Right ventricle myocardium superior (tissue), 1 donor: Measurements from ENCODE around the gene TRIM8. TPM values are rescaled to one million over a fixed set of nuclear protein-coding genes. Genes with fewer than 3 reads are reported as not detected.

Experiments
- ATAC-seq: fragments of 200-7000 bp; cut with Tn5 transposase; one replicate; pipeline ENCODE4 v1.9.1; 2020; ENCODE audit warnings: mild to moderate bottlenecking; ENCODE audit not compliant: poor library complexity
- DNase-seq: peaks from one replicate; pipeline ENCODE4 v3.0.0-alpha.2; 2020
- intact Hi-C: fragments of 100-400 bp; cut with DNase I; formaldehyde crosslinking; loops from one replicate; pipeline ENCODE4 v1.11.2; 2022
- total RNA-seq: library from RNA; stranded (reverse); fragmentation: NEBNext Ultra II Directional; extraction: Animal tissue kit (Norgen Biotek cat#: 25700); gene quantifications from one replicate; pipeline ENCODE4 v1.2.1, GENCODE V29; 2021
- donor health status: DM: no; HTN: yes; CAD: no; lungs with severe emphysema.

TRIM8 gene
- total RNA-seq, 1 donor from 2014 or later = 103 TPM

GRCh38 chr10:102613785-102614184 lies 30.5 kb upstream of the TRIM8 start:
- intact Hi-C loops = no loop called here
- peak; percentile 9 for ATAC-seq
- peak; percentile 70 for DNase-seq

- DNase-seq = no peak
- no peak for ATAC-seq
- intact Hi-C loops = no loop called here
Measured at GRCh38 chr10:102614888-102615287, 29.4 kb upstream of the TRIM8 start.

DNA sequence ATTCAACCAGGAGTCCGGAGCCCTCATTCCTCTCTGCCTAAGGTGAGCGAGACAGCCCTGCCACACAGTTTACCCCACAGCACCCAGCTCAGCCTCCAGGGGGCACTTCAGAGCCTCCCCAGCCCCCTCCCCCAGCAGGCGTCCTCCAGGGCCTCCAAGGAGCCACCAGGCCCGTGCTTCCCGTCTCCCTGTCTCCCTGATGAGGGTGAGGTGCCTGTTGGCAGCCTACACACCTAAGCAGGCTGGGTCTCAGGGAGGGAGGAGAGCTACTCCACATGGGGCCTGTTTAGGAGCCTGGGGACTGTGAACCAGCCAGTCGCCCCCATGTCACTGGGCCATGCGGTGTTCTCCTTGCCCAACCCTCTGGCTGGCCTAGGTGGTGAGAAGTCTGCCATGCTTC lies 28.9 kb upstream of the TRIM8 start:
- ATAC-seq = no peak
- intact Hi-C loops = no loop called here
- peak; percentile 49 for DNase-seq

- ATAC-seq = peak; percentile 56
- peak; percentile 88 for DNase-seq
- intact Hi-C loops = no loop called here
Measured at GRCh38 chr10:102616066-102616770, 28.1 kb upstream of the TRIM8 start.

GRCh38 chr10:102617041-102617440 lies 27.2 kb upstream of the TRIM8 start:
- intact Hi-C loops = no loop called here
- ATAC-seq = no peak
- no peak for DNase-seq

GRCh38 chr10:102617816-102618215 lies 26.5 kb upstream of the TRIM8 start:
- ATAC-seq = no peak
- no peak for DNase-seq
- intact Hi-C loops = no loop called here

DNA sequence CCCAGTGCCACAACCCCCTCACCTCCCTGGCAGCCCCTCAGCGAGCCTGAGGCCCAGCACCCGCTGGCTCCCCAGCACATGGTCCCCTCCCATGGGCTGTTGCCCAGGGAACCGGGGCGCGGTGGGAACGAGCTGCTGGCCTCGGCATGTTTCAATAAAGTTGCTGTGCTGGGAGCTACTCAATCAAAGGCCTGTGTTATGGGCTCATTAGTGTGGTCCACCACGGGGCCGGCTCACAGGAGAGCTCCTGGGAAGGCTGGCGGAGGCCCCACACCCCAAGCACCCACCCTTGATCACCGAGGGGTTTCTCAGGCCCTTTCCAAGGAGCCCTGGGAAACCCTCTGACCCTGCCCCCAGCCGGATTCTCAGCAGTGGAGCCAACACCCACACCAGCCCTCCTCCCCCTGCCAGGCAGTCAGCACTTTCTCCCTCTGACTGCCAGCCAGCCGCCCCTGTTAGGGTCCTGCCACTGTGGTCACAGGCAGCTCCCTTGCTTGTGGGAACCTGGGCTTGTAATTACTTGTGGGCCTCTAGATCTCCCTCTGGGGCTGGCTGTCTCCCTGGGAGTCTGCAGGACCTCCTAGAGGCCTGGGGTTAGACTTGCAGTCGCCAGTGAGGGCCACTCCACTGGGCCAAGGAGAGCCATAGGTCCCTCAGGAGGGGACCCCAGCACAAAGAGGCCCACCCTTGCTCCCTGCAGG lies 24.8 kb upstream of the TRIM8 start:
- DNase-seq (no peak), ATAC-seq (peak; percentile 3)
- intact Hi-C loops = no loop called here

DNA sequence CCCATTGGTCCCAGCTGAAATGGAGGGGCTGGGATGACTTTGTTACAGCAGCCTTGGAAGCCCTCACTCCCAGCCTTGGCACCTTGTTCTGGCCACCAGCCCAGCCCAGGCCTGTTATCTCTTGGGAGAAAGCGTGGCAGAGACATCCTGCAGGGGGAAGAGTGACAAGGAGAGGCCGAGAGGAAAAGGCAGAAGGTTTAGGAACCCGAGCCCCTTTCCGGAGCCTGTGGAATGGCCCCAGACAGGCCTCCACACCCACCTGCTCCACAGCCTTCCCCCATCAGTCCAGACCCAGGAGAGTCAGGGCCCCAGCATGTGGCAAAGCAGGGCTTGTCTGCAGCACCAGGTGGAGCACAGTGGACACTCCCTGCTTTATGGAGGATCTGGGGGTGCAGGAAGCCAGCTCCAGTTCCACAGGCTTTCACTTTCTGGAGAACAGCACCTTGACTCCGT lies 24.1 kb upstream of the TRIM8 start:
- intact Hi-C loops = no loop called here
- DNase-seq (peak; percentile 86), ATAC-seq (peak; percentile 74)

DNA sequence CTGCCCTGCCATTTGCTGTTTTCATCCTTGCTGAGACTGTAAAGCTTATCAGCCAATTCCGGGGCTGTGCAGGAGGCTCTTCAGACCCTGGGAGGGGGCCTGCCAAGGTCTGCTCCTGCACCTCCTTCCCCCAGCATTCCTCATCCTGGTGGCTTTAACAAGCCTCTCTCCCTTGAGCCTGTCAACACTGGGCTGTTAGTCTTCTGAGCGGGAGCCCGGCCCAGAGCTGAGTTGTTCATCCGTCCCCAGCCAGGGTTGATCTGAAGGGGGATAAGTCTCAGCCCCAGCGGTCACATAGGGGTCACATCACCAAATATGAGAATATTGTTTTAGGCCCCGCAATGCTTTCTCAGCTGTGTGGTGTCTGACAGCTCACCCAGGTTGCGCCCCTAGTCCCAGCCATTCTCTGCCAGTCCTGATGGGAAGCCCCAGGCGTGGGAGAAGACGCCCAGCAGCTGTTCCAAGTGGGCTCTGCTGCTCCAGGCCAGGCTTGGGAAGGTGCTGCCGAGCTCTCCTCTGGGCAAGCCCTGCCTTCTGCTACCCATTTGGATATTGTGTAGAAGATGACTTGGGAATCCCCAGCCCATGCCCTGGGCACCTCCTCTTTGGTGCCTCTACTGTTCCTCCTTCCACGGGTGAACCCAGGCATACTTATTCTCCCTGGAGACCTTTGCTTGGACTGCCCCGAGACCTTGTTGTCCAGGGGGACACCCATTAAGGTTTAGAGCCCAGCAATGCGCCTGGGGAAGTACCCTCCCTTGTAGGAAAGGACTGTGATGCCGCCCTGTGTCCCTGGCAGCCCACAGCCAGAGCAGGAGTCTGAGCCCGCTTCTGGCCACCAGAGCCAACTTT lies 23.5 kb upstream of the TRIM8 start:
- DNase-seq = peak; percentile 71
- peak; percentile 67 for ATAC-seq
- intact Hi-C loops = no loop called here

GRCh38 chr10:102621443-102622325 lies 22.6 kb upstream of the TRIM8 start:
- intact Hi-C loops = no loop called here
- ATAC-seq (no peak), DNase-seq (no peak)

DNA sequence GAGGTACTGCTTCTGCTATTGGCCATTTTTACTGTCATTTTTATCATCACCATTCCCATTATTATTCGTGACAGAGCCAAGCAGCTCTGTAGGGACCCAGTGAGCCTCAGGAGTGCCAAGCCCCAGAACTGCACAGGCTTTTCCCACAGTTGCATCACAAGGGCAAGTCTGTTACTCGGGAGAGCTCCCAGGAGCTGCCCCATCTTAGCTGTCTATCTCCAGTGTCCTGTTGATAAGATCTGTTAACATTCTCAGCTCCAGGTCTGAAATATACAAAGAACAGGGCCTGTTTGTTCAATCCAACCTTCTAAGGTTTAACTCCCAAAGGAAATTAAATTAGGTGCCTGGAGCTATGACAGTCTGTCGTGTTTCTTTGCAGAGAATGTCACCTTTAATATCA lies 20.2 kb upstream of the TRIM8 start:
- DNase-seq (no peak), ATAC-seq (no peak)
- intact Hi-C loops = no loop called here

DNA sequence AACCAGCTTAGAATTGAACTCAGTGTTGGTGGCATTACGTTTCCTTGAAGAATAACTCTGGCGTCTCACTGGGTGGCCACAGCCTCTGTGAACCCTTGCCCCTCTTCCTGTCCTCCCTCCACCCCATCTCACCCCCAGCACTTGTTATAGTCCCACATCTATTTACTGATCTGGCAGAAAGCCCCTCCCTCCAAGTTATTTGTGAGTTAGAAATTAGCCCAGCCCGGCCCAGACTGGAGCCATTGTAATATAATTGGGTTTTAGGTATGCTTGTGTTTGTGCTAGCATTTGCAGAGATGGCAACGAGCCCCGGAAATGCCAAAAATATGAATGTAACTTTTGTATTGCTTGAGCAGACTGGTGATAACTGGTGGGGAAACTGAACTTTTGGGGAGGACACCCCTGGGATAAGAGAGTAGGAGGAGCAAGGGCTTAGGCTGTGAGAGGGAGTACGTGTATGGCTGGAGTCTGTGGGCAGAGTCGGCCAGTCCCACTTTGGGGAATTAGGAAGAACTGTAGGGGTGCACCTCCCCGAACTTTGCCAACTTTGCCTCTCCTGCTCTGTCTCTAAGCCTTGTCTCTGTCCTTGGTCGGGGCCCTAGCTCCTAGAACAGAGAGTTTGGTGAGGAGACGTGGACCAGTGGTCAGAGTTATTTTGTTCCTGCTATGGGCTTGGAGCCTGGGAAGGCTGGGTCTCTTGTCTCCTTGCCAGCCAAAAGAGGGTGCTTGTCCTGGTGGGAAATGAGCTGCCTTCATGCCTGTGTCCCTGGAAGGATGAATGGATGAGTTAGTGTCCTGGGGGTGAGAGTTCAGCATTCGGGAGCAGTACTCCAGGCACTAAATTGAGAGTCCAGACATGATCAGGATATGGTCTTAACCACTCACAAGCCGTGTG lies 19.3 kb upstream of the TRIM8 start:
- no peak for ATAC-seq
- intact Hi-C loops = no loop called here
- no peak for DNase-seq

GRCh38 chr10:102626026-102626685 lies 18.1 kb upstream of the TRIM8 start:
- DNase-seq = no peak
- intact Hi-C loops = no loop called here
- ATAC-seq = no peak

DNA sequence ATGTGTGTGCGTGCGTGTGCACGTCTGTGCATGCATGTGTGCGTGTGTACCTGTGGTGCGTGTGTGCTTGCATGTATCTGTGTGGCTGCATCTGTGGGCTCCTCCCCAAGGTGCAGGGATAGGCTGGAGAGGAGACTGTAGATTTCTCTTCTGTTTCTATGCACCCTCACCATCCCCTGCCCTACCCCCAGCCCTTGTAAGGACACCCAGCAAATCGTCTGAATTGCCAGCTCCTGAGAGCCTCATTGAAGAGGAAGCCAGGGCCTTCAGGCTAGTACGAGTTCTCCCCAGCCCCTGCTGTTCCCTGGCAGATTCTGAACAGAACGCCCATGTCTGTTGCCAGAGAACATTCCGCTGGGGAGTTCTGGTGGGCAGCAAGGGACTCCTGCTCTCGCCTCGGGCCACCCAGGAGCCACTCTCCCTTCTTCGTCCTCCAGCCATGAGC lies 17.0 kb upstream of the TRIM8 start:
- DNase-seq = no peak
- peak; percentile 33 for ATAC-seq
- intact Hi-C loops = no loop called here

DNA sequence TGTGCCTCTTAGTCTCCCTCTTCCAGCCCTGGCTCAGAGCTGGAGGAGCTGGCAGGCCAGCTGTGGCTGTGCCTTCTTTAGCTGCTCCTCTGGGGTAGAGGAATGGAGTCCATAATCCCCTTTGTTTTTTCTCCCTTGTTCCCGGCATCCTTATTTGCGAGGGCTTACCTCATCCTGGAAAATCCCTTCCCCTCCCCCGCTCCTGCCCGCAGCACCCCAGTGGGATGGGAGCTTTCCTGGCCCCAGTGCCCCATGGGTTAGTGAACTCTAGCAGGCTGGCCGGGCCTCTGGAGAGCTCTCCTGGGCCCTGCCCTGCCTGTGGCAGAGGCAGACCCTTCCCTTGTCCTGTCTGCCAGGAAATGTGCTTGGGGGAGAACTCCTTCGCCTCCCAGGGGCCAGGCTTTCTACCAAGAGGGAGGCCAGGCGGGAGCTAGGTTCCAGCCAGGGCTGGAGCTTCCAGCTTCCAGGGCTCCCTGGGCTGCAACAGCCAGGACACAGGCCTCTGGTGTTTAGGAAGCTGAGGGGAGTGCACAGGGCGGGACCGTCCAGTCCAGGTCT lies 16.5 kb upstream of the TRIM8 start:
- intact Hi-C loops = no loop called here
- ATAC-seq (peak; percentile 42), DNase-seq (peak; percentile 65)

DNA sequence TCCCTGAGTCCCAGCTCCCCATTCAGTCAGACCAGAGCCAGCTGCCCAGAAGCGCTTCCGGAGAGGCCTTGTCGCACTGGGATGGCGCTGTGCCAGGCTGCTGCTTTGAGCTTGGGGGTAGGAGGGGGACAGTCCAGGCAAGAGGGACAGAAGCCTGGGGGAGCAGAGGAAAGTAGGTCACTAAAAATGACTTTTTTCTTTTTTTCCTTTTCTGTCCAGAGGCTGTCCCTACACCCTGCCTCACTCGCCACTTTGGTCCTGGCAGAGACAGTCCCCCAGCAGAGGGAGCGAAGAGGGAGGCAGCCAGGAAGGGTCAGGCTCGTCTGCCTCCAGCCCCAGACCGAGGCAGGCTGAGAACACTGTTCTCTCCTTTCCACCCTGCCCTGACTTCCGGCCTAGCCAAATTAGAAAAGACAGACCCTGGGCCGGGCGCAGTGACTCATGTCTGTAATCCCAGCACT lies 15.8 kb upstream of the TRIM8 start:
- ATAC-seq (peak; percentile 57), DNase-seq (peak; percentile 86)
- intact Hi-C loops = no loop called here
